Stimulated activated CD4-positive, alpha-beta T cell treated with anti-CD3 and anti-CD28 coated beads, Interleukin-12 subunit alpha, Interleukin-12 subunit beta, amount 100 ng/mL, for 24 hours (primary cell): Measurements from ENCODE around the gene HSPBAP1.
"Not testable (repeated sequence)": the region's sequence is repeated elsewhere in the genome, so short reads cannot be mapped to it uniquely, and the experiment has no call there.

Experiments
- DNase-seq, 2 experiments: peaks; one replicate each; pipeline ENCODE4 v3.0.0-alpha.2; 2020; ENCODE audit warnings: low read depth in 2 of 2

HSPBAP1 gene

GRCh38 chr3:122732682-122733525, 60.7 kb downstream of the HSPBAP1 start:
- DNase-seq = not testable (repeated sequence)

GRCh38 chr3:122730240-122730639, 63.4 kb downstream of the HSPBAP1 start:
- no peak for DNase-seq

- DNase-seq = no peak
These were observed 64.7 kb downstream of the HSPBAP1 start for GRCh38 chr3:122728756-122729514.

GRCh38 chr3:122728186-122728585, 65.4 kb downstream of the HSPBAP1 start:
- no peak for DNase-seq

GRCh38 chr3:122727766-122728165, 65.9 kb downstream of the HSPBAP1 start:
- DNase-seq = no peak

GRCh38 chr3:122727294-122727693, 66.3 kb downstream of the HSPBAP1 start:
- DNase-seq = no peak

GRCh38 chr3:122725106-122725505, 68.5 kb downstream of the HSPBAP1 start:
- no peak for DNase-seq

GRCh38 chr3:122719273-122719921, 74.2 kb downstream of the HSPBAP1 start:
- no peak for DNase-seq

GRCh38 chr3:122716667-122717066, 77.0 kb downstream of the HSPBAP1 start:
- DNase-seq = no peak

GRCh38 chr3:122714273-122714672, 79.4 kb downstream of the HSPBAP1 start:
- DNase-seq = no peak

GRCh38 chr3:122710616-122711251, 82.9 kb downstream of the HSPBAP1 start:
- not testable (repeated sequence) for DNase-seq

- no peak for DNase-seq
These were observed 88.3 kb downstream of the HSPBAP1 start for GRCh38 chr3:122705379-122705778.

GRCh38 chr3:122700193-122700592, 93.4 kb downstream of the HSPBAP1 start:
- DNase-seq = no peak

GRCh38 chr3:122697952-122698620, 95.5 kb downstream of the HSPBAP1 start:
- DNase-seq = no peak

GRCh38 chr3:122695927-122696561, 97.6 kb downstream of the HSPBAP1 start:
- no peak for DNase-seq

- DNase-seq = no peak
These were observed 98.7 kb downstream of the HSPBAP1 start for GRCh38 chr3:122694966-122695365.

- no peak for DNase-seq
These were observed 101.0 kb downstream of the HSPBAP1 start for GRCh38 chr3:122692674-122693073.

GRCh38 chr3:122691195-122691594, 102.4 kb downstream of the HSPBAP1 start:
- DNase-seq = no peak

GRCh38 chr3:122690096-122690495, 103.5 kb downstream of the HSPBAP1 start:
- no peak for DNase-seq
